Endothelial cell of umbilical vein (primary cell): ENCODE results near the gene MTF2. TPM values are rescaled to one million over a fixed set of nuclear protein-coding genes. Genes with fewer than 3 reads are reported as not detected.

Experiments
- BruUV-seq: library from RNA; stranded (reverse); fragments of 400-500 nt; replicated peaks from 2 replicates; lab custom pipeline; 2021; lab: Mats Ljungman, UMichigan
- CTCF ChIA-PET: fragments of 300-600, 350-600 bp; sonication (Branson Sonifier 250); formaldehyde crosslinking; loops from one replicate; lab custom pipeline; 2021; ENCODE audit warnings: antibody characterized with exemption, inconsistent platforms; lab: Charles Lee
- POLR2A ChIA-PET: fragments of 300-600, 350-600 bp; sonication (Branson Sonifier 250); formaldehyde crosslinking; loops from one replicate; lab custom pipeline; 2021; ENCODE audit warnings: antibody characterized with exemption, inconsistent platforms; lab: Charles Lee
- DNase-seq: peaks from one replicate; pipeline ENCODE4 v3.0.0-alpha.2; 2011; ENCODE audit warnings: low read depth, low spot score
- FAIRE-seq: peaks from 2 replicates; lab custom pipeline; 2011; peaks lifted over from hg19 to GRCh38; lab: Jason Lieb, UNC
- H2AFZ ChIP-seq: 2 replicates; pipeline ENCODE4 v1.6.0; 2012; ENCODE audit warnings: low read depth, low read length, control low read depth, inconsistent platforms
- H3K27ac ChIP-seq: 2 replicates; pipeline ENCODE4 v1.5.1; 2011; ENCODE audit warnings: low read depth, mild to moderate bottlenecking, control low read depth, low read length, moderate library complexity; ENCODE audit not compliant: insufficient read depth
- H3K27me3 ChIP-seq, 2 experiments: 2 replicates each; pipeline versions ENCODE4 v1.6.0 to v1.6.1; 2011; ENCODE audit warnings: low read length in 2 of 2, mixed read lengths in 1 of 2; ENCODE audit not compliant: control insufficient read depth in 2 of 2, insufficient read depth in 2 of 2
- H3K36me3 ChIP-seq, 2 experiments: 2 replicates in 1 of 2; 3 replicates in 1 of 2; pipeline ENCODE4 v1.5.1; 2011; ENCODE audit warnings: low read length in 2 of 2, mild to moderate bottlenecking in 1 of 2, moderate library complexity in 1 of 2; ENCODE audit not compliant: control insufficient read depth in 2 of 2, insufficient read depth in 2 of 2; ENCODE audit errors: extremely low read depth in 1 of 2
- H3K4me1 ChIP-seq: 3 replicates; pipeline ENCODE4 v1.5.1; 2011; ENCODE audit warnings: mild to moderate bottlenecking, low read length; ENCODE audit not compliant: control insufficient read depth, insufficient read depth; ENCODE audit errors: extremely low read depth
- H3K4me2 ChIP-seq: 2 replicates; pipeline ENCODE4 v1.6.1; 2011; ENCODE audit warnings: low read length, control low read depth, mixed read lengths; ENCODE audit not compliant: insufficient read depth
- H3K4me3 ChIP-seq, 3 experiments: fragments of 200-600 bp in 1 of 3; sonication (generic), shearing (Covaris generic) in 1 of 3; replicated peaks in 1 of 3; 2 replicates each; pipeline ENCODE4 v1.5.1; 2011 to 2016; ENCODE audit warnings: control low read depth in 3 of 3, low read length in 3 of 3, mild to moderate bottlenecking in 2 of 3, inconsistent platforms in 1 of 3, low read depth in 1 of 3, moderate library complexity in 1 of 3; ENCODE audit not compliant: insufficient read depth in 1 of 3
- H3K79me2 ChIP-seq: 2 replicates; pipeline ENCODE4 v1.6.0; 2012; ENCODE audit warnings: low read length, inconsistent platforms; ENCODE audit not compliant: control insufficient read depth, insufficient read depth
- H3K9ac ChIP-seq: replicated peaks from 2 replicates; pipeline ENCODE3; 2011; ENCODE audit warnings: low read length, control low read depth; ENCODE audit not compliant: insufficient read depth; ENCODE audit errors: extremely low read depth
- H3K9me1 ChIP-seq: replicated peaks from 3 replicates; pipeline ENCODE4 v1.6.0; 2011; ENCODE audit warnings: mild to moderate bottlenecking, low read length; ENCODE audit not compliant: control insufficient read depth, insufficient read depth; ENCODE audit errors: extremely low read depth
- H3K9me3 ChIP-seq: replicated peaks from 2 replicates; pipeline ENCODE4 v1.5.1; 2012; ENCODE audit warnings: low read length, inconsistent platforms; ENCODE audit not compliant: control insufficient read depth, insufficient read depth
- H4K20me1 ChIP-seq: replicated peaks from 2 replicates; pipeline ENCODE3; 2011; ENCODE audit warnings: mild to moderate bottlenecking, low read length; ENCODE audit not compliant: control insufficient read depth, insufficient read depth; ENCODE audit errors: extremely low read depth
- CTCF ChIP-seq, 2 donors: IDR thresholded peaks; 1 replicate in 1 of 2; 2 replicates in 1 of 2; pipeline ENCODE4 v1.5.1; 2011; ENCODE audit warnings: low read length in 2 of 2, mild to moderate bottlenecking in 2 of 2, moderate library complexity in 2 of 2, control low read depth in 1 of 2, inconsistent platforms in 1 of 2, low read depth in 1 of 2; ENCODE audit not compliant: insufficient read depth in 1 of 2; ENCODE audit errors: extremely low read depth in 1 of 2
- MAX ChIP-seq: IDR thresholded peaks from 2 replicates; pipeline ENCODE4 v1.6.1; 2011; ENCODE audit not compliant: insufficient read depth, insufficient read length
- MYC ChIP-seq: IDR thresholded peaks from one replicate; pipeline ENCODE4 v1.6.1; 2011; ENCODE audit warnings: mild to moderate bottlenecking, low read depth, low read length
- POLR2AphosphoS5 ChIP-seq: IDR thresholded peaks from 2 replicates; pipeline ENCODE4 v1.6.1; 2012; ENCODE audit warnings: low read depth, mild to moderate bottlenecking, control low read depth, low read length, moderate library complexity; ENCODE audit not compliant: insufficient read depth
- dilution Hi-C: fragments of 300-500 bp; cut with MboI; formaldehyde crosslinking; loops from one replicate; pipeline ENCODE4 v1.15.0; 2019; ENCODE audit warnings: low sequenced_read_pairs; ENCODE audit not compliant: extremely low pct_ligation_motif_present
- intact Hi-C: fragments of 100-400 bp; cut with micrococcal nuclease; formaldehyde crosslinking; loops from one replicate; pipeline ENCODE4 v1.10.0; 2022
- polyA plus RNA-seq, 4 experiments: library from polyadenylated mRNA; depleted of rRNA in 3 of 4; stranded (reverse) in 3 of 4; unstranded in 1 of 4; fragments of >200 nt; gene quantifications; 2 replicates each; pipeline versions ENCODE4 v1.2.1 to v1.2.3, GENCODE V29; 2011 to 2012; ENCODE audit warnings: missing spikeins in 1 of 4
- total RNA-seq: library from RNA; stranded (reverse); gene quantifications from 2 replicates; pipeline ENCODE4 v1.2.3, GENCODE V29; 2021

The MTF2 gene
- total and polyA plus RNA-seq, 2 donors (not counting 3 experiments of a cell fraction or from before 2014, with no cell fraction given): 20.1 to 40.5 TPM

- peak overlapping the region; percentile 98 for H3K9ac ChIP-seq
- H3K36me3 ChIP-seq: peaks cover 2 to 3% of the 10 kb centered on the region in 2 experiments
- H2AFZ ChIP-seq: peak overlapping the region; percentile 82
- H3K4me1 ChIP-seq: peaks cover 23% of the 10 kb centered on the region
- H3K79me2 ChIP-seq: peaks cover 56% of the 10 kb centered on the region
- H3K27me3 ChIP-seq: no peaks in the 10 kb centered on the region
- H4K20me1 ChIP-seq: peaks cover 5% of the 10 kb centered on the region
- H3K4me2 ChIP-seq: peak overlapping the region; percentile 99
- DNase-seq (peak; percentile 53), FAIRE-seq (no peak)
- no TSS peak for BruUV-seq
- H3K27ac ChIP-seq: peak overlapping the region; percentile 87
- TF ChIP-seq MYC: no peak
- TF ChIP-seq MAX: no peak
- CTCF ChIA-PET: interaction anchor here (0.6 to 2.8 kb wide), 24 partner anchors 12 to 767 kb away, joined by 3 to 30 read pairs (median 4); partner anchors contain the start of gene FNBP1L
- peak overlapping the region; percentile 81 to 90 (median 89) for H3K4me3 ChIP-seq
- no peaks in the 10 kb centered on the region for H3K9me1 ChIP-seq
- dilution Hi-C loops: no loop called here
- H3K9me3 ChIP-seq: no peaks in the 10 kb centered on the region
- POLR2A ChIA-PET: interaction anchor here (0.9 kb wide), 1 partner anchor 767 kb away, joined by 3 read pairs; no protein-coding TSS in a partner anchor
- intact Hi-C loops: loop anchor here (1.0 to 5.0 kb wide), 5 partner anchors 101 to 548 kb away; partner anchors contain the start of genes CCDC18, DR1 and TMED5
These were observed 630 bp downstream of the MTF2 start for GRCh38 chr1:93079685-93080141.

- TSS peak; percentile 16 for BruUV-seq
These were observed 1.2 kb downstream of the MTF2 start for GRCh38 chr1:93080179-93080823.

More at GRCh38 chr1:93080179-93080823, 1.2 kb downstream of the MTF2 start:
- FAIRE-seq (no peak), DNase-seq (peak; percentile 81)
- Histone ChIP-seq H3K27ac (peak overlapping the region; percentile 87), H3K4me3 (peak overlapping the region; percentile 81 to 90 (median 89)), H3K79me2 (peaks cover 61% of the 10 kb centered on the region), H3K9ac (peak overlapping the region; percentile 98), H3K4me2 (peak overlapping the region; percentile 99), H3K27me3 (no peaks in the 10 kb centered on the region), H3K36me3 (peaks cover 2 to 3% of the 10 kb centered on the region in 2 experiments), H2AFZ (no peak overlapping the region), H3K9me3 (no peaks in the 10 kb centered on the region), H4K20me1 (peaks cover 5% of the 10 kb centered on the region), H3K9me1 (no peaks in the 10 kb centered on the region), H3K4me1 (peaks cover 23% of the 10 kb centered on the region)
- dilution Hi-C loops (no loop called here), intact Hi-C loops (loop anchor here (1.0 to 5.0 kb wide), 4 partner anchors 224 to 547 kb away; partner anchors contain the start of gene DR1)
- ChIA-PET POLR2A (no interaction called here), CTCF (interaction anchor here (0.7 to 2.8 kb wide), 26 partner anchors 12 to 766 kb away, joined by 3 to 30 read pairs (median 4); partner anchors contain the start of gene FNBP1L)
- TF ChIP-seq CTCF (IDR thresholded peaks at IDR 0.05; ENCODE audit: extremely low read depth in 1 of 2, insufficient read depth in 1 of 2, low read depth in 1 of 2, low read length in 2 of 2) (peak in 1 of 2 donors; percentile 37), POLR2AphosphoS5 (no peak)
